Peyer's patch (tissue), 4 donors: Measurements from ENCODE around the gene ZEB1.

Experiments
- POLR2A ChIP-seq, 2 donors: fragments of 450-650 bp; IDR thresholded peaks; one replicate each; pipeline ENCODE4 v1.5.1; 2017; ENCODE audit warnings: antibody characterized with exemption in 2 of 2, mild to moderate bottlenecking in 2 of 2, moderate library complexity in 2 of 2
- TF ChIP-seq, protein P1 (sequence below), 6 experiments: fragments of 450-650 bp in 4 of 6; fragments of 200-600 bp in 2 of 6; sonication (generic) in 1 of 6; IDR thresholded peaks; one replicate each; pipeline ENCODE4 v1.5.1; 2017 to 2019; ENCODE audit warnings: antibody characterized with exemption in 6 of 6, mild to moderate bottlenecking in 3 of 6, moderate library complexity in 1 of 6

DNA sequence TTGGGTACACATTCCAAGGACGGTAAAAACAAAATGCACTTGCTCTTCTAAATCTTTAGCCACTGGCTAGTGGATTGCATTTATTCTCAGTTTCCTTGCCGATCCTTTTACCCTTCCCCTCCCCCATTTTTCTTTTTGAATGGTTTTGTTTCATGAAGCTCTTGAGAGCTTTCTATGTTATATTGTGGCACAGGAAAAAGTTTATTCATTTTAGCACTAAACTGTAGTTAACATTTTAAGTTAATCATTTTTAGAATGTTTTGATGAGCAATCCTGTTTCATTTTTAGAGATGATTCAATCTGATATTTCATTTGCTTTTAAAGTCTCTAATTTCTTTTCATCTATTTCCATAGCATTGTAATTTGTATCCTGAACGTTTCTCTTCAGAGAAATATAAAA lies 24.0 kb downstream of the ZEB1 start:
- no peak for TF ChIP-seq POLR2A (IDR thresholded peaks at IDR 0.05)
- TF ChIP-seq, protein P1, sequence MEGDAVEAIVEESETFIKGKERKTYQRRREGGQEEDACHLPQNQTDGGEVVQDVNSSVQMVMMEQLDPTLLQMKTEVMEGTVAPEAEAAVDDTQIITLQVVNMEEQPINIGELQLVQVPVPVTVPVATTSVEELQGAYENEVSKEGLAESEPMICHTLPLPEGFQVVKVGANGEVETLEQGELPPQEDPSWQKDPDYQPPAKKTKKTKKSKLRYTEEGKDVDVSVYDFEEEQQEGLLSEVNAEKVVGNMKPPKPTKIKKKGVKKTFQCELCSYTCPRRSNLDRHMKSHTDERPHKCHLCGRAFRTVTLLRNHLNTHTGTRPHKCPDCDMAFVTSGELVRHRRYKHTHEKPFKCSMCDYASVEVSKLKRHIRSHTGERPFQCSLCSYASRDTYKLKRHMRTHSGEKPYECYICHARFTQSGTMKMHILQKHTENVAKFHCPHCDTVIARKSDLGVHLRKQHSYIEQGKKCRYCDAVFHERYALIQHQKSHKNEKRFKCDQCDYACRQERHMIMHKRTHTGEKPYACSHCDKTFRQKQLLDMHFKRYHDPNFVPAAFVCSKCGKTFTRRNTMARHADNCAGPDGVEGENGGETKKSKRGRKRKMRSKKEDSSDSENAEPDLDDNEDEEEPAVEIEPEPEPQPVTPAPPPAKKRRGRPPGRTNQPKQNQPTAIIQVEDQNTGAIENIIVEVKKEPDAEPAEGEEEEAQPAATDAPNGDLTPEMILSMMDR (IDR thresholded peaks at IDR 0.05), result no peak
